GM18507 (cell line): Measurements from ENCODE around the gene UXS1.
"Not testable (repeated sequence)": the region's sequence is repeated elsewhere in the genome, so short reads cannot be mapped to it uniquely, and the experiment has no call there.

Experiments
- DNase-seq: peaks from one replicate; pipeline ENCODE4 v3.0.0; 2011; ENCODE audit warnings: low read depth; ENCODE audit not compliant: insufficient read length; ENCODE audit errors: extremely low spot score
- FAIRE-seq: peaks from 2 replicates; lab custom pipeline; 2011; peaks lifted over from hg19 to GRCh38; lab: Jason Lieb, UNC

The UXS1 gene

DNA sequence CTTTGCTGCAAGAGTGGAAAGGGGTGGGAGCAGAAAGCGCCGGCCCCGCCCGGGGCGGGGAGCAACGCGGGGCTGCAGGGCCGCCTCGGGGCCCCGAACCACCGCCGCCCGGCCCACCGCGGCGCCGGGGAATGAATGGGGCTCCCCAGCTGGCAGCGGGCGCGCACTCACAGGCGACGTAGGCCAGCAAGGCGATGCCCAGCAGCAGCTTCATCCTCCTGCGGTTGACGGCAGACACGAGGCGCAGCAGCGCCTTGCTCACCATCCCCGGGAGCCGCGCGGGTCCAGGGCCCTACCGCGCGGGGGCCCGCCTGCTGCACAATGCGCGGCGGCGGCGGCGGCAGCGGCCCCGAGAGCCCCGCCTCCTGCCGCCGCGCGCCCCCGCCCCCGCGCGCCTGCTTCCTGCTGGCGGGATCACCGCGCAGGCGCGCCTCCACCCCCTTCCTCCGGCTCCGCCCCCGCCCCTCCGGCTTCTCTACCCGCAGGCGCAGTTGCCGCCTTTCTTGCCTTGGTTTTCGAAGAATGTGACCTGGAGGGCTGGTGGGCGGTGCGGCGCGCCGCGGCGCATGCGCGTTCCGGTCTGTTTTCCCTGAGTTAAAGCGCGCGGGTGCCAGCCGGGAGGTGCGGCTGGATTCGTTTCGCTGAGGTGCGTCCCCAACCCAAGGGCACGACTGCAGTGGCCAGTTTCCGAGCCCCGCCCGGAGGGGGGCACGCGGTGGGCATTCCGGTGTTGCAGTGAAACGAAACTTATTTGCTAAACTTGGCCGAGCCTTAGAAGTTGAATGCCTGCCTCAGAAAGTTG, at the start of gene UXS1:
Gene UXS1, minus strand, starts transcription at position 325 of the 802 bp plus-strand sequence. Its CDS starts 60 bp downstream, at position 265.
- DNase-seq (peak; percentile 91), FAIRE-seq (peak; percentile 96)

DNA sequence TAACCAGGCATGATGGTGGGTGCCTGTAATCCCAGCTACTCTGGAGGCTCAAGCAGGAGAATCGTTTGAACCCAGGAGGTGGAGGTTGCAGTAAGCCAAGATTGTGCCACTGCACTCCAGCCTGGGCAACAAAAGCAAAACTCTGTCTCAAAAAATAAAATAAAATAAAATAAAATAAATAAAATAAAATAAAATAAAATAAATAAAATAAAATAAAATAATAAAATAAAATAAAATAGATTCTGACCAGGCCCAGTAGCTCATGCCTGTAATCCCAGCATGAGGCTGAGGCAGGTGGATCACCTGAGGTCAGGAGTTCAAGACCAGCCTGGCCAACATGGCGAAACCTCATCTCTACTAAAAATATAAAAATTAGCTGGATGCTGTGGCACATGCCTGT, 45.4 kb upstream of the UXS1 start:
- not testable (repeated sequence) for DNase-seq, FAIRE-seq

DNA sequence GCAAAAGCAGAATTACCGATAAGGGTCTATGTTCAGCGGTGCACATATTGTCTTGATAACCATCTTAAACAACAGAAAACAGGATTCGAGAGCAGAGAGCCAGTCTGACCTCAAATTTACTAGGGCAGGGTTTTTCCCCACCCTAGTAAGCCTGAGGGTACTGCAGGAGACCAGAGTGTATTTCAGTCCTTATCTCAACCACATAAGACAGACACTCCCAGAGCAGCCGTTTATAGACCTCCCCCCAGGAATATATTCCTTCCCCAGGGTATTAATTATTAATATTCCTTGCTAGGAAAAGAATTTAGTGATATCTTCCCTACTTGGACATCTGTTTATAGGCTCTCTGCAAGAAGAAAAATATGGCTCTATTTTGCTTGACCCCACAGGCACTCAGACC, 41.3 kb upstream of the UXS1 start:
- FAIRE-seq, DNase-seq: not testable (repeated sequence)

- DNase-seq, result no peak
- FAIRE-seq, result no peak
These were observed 39.2 kb upstream of the UXS1 start for GRCh38 chr2:106233350-106233706.

DNA sequence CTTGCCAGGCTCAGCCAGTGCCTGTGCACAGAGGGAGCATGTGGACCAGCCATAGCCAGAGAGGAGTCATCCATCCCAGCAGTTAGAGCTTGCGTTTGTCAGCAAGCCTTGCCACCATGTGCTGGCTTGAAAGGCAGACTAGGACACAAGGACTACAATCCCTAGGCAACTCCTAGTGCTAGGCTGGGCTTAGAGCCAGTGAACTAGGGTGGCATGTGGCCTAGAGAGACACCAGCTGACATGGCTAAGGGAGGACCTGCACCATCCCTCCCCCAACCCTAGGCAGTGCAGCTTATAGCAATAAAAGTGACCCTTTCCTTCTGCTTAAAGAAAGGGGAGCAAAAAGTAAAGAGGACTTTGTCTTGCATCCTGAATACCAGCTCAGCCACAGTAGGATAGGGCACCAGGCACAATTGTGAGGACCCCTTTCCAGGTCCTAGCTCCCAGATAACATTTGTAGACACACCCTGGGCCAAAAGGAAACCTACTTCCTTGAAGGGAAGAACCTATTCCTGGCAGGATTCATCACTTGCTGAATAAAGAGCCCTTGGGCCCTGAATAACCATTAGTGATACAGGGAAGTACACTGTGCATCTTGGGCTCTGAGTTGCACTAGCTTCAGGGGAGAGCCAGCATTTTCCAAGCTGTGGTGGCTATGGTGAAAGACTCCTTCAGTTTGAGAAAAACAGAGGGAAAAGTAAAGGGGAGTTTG, 38.7 kb upstream of the UXS1 start:
- DNase-seq (no peak), FAIRE-seq (no peak)

GRCh38 chr2:106223347-106223746, 29.2 kb upstream of the UXS1 start:
- DNase-seq (no peak), FAIRE-seq (no peak)

- not testable (repeated sequence) for DNase-seq
These were observed 28.0 kb upstream of the UXS1 start for GRCh38 chr2:106222057-106222456.

GRCh38 chr2:106219813-106220212, 25.7 kb upstream of the UXS1 start:
- no peak for DNase-seq
- FAIRE-seq, result no peak

More at GRCh38 chr2:106222057-106222456, 28.0 kb upstream of the UXS1 start:
- not testable (repeated sequence) for FAIRE-seq

DNA sequence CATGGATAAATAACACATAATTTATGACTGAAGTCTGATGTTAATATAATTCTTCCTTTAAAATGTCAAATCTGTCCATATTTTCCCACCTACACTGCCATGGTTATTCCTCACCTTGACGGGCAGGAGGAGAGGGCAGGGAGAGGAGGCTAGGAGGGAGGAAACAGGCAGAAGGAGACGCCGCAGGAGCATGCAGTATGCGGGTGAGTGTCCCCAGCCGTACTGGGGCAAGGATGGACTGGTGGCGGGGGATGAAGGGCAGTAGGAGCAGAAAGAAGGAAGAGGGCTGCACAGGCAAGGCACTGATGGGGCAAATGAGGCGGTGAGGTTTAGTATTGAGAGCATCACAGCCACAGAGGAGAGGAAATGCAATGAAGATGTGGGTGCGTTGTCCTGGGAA, 25.1 kb upstream of the UXS1 start:
- DNase-seq, FAIRE-seq: not testable (repeated sequence)

- FAIRE-seq (no peak), DNase-seq (no peak)
These were observed 14.8 kb upstream of the UXS1 start for GRCh38 chr2:106208874-106209273.

DNA sequence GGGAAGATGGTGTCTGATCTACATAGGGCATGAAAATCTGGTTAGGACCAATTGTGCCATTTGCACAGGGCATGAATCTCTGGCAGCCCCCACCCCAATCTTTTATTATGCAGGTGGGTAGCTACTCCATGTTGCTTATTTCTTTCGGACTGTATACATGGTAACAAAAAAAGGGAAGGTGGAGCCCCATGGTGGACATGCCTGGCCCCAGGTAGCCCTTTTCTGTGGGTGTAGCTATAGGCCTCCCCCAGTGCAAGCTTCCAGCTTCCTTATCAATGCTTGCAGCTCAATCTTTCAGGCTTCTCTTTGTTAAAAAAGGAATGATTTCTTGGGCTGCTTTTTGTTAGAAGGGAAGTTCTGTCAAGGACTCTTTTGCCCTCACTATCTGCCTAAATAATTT, 14.3 kb upstream of the UXS1 start:
- no peak for DNase-seq
- FAIRE-seq, result no peak

GRCh38 chr2:106207246-106207645, 13.1 kb upstream of the UXS1 start:
- DNase-seq, result no peak
- FAIRE-seq, result no peak

DNA sequence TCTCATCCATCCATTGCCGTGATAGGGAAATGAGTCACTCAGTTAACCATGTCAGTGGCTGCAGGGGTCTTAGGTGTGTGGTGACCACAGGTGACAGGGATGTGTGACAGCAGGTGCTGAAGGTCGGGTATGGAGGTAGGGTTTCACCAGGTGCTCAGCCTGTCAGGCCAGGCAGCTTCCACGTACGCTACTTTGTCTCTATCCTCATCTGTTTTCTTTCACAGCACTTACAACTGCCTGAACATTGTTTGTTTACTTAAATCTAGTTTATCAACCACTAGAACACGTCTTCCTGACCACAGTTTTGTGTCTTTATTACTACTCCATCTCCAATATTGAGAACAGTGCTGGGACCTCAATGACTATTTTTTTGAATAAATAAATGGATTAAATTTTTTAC, 11.4 kb upstream of the UXS1 start:
- DNase-seq (no peak), FAIRE-seq (no peak)

GRCh38 chr2:106204551-106204950, 10.4 kb upstream of the UXS1 start:
- not testable (repeated sequence) for DNase-seq, FAIRE-seq

DNA sequence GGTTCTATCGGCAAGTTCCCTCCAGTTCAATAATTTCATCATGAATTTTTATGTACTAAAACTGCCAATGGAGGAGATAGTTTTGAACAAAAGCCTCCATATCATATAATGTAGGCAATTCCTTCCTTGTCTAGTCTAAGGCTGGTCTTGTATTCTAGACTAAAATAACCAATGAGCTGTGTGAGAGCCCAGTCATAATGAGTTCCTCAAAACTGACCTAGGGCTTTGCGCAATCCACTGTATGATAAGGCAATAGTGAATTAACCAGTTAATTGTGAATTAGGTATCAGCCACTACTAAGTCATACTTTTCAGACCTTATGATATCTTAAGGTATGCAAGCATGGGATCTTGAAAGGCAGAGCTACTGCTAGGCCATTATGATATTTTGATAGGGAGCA, 7.6 kb upstream of the UXS1 start:
- DNase-seq (no peak), FAIRE-seq (no peak)

DNA sequence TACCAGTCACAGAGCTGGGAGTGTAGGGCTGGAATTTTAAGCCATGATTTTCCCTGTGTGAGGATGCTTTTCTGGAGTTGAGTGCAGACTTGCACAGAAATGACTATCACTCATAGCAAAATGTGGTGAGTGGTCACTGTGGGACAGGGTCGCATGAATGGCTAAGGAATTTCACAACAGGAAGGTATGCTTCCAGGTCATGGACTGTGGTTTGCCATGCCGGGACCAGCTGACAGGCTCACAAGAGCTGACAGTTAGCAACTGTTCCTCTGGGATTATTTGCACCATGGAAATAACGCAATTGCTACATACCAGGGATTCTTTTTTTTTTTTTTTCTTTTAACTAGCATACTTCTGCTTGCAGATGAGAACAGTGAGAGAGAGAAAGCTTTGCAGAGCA, 3.8 kb upstream of the UXS1 start:
- FAIRE-seq (no peak), DNase-seq (no peak)

DNA sequence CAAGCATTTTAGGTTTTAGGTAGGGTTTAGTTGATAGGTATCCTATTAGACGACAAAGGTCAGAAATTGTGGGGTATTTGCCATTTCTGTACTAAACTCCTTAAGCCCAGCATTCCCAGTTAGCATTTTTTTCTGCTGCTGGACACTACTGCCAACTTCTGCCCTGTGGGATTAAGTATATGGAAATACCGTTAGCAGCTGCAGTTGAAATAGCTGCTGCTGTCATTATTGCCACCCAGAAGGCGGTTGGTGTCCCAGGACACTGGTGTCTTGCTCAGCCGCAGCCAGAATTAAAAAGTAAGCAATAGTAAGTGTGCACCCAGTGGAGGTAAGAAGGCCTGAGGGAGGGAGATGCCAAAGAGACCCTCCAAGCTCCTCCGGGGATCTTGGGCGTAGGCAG, 1.9 kb upstream of the UXS1 start:
- DNase-seq (no peak), FAIRE-seq (no peak)

- DNase-seq (no peak), FAIRE-seq (no peak)
These were observed 1.4 kb upstream of the UXS1 start for GRCh38 chr2:106195456-106195855.

DNA sequence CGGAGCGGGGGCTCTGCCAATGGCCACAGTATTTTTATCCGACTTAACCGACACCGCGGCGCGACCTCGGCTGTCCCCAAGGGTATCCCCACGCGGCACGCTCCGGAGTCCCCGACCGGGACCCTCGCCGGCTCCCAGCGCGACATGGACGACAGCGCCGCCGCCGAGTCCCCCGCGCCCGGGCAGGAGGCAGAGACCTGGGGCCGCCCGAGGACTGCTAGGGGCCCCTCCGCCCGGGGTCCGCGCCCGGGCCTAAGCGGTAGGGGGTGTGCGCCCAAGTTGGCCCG, 468 bp downstream of the UXS1 start:
- FAIRE-seq, result no peak

DNA sequence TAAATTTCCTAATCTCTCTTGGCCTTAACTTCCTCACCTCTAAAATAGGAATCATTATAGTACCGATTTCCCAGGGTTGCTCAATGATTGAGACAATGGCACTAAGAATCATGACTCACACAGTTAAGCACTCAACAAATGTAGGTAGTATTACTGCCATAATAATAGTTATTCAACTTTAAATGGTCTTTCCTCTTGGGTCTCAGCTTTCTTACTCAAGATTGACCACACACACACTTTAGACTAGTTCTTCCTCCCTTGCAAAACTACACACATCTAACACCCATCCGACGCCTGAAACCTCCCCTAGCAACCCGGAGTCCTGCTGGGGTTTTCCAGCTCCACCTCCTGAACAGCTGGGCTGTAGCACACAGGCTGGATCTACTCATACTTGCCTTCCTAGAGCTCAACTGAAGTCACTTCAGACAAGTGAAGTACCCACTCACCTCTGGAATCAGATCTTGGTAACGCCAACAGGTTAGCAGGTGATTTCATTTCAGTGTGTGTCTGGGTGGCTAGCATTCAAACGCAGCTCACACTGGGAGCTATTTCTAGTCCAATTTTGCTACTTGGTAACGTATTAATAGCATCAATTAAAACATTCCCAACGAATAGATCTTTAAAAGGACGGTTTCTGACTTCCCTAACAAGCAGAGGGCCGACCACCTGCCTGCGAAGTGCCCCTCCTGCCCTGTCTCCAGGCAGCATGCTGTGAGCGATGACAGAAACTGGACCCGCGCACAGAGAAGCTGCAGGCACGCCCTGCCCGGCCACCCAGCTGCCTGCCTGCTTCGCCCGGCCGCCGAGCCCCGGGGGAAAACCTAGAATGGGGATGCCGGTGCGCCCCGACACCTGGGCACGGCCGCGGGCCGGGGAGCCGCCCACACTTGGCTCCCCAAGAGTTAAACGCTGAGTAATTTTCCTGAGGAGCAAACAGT, 1.1 kb downstream of the UXS1 start:
- FAIRE-seq (peak; percentile 75), DNase-seq (no peak)

More for the DNA sequence above, 468 bp downstream of the UXS1 start:
- DNase-seq, result no peak
